Keratinocyte (primary cell): ENCODE measurements around the gene ANKS1B. TPM values are rescaled to one million over a fixed set of nuclear protein-coding genes. Genes with fewer than 3 reads are reported as not detected.

Experiments used
- DNase-seq: peaks from one replicate; pipeline ENCODE4 v3.0.0-alpha.2; 2011; ENCODE audit warnings: low read depth, missing footprints, low spot score
- FAIRE-seq: peaks from 2 replicates; lab custom pipeline; 2011; peaks lifted over from hg19 to GRCh38; lab: Jason Lieb, UNC
- H2AFZ ChIP-seq: 2 replicates; pipeline ENCODE4 v1.6.0; 2012; ENCODE audit warnings: low read length, control low read depth, inconsistent platforms; ENCODE audit not compliant: control insufficient read depth
- H3K27ac ChIP-seq: 2 replicates; pipeline ENCODE4 v1.5.1; 2011; ENCODE audit warnings: low read length; ENCODE audit not compliant: control insufficient read depth, insufficient read depth
- H3K27me3 ChIP-seq: 3 replicates; pipeline ENCODE4 v1.6.0; 2011; ENCODE audit warnings: low read length; ENCODE audit not compliant: control insufficient read depth, insufficient read depth; ENCODE audit errors: extremely low read depth
- H3K36me3 ChIP-seq, 2 experiments: 2 replicates in 1 of 2; 3 replicates in 1 of 2; pipeline ENCODE4 v1.5.1; 2011; ENCODE audit warnings: low read length in 2 of 2, mild to moderate bottlenecking in 1 of 2; ENCODE audit not compliant: control insufficient read depth in 2 of 2, insufficient read depth in 2 of 2; ENCODE audit errors: extremely low read depth in 1 of 2
- H3K4me1 ChIP-seq: 3 replicates; pipeline ENCODE4 v1.5.1; 2011; ENCODE audit warnings: low read length; ENCODE audit not compliant: control insufficient read depth, insufficient read depth; ENCODE audit errors: extremely low read depth
- H3K4me2 ChIP-seq: 3 replicates; pipeline ENCODE4 v1.6.0; 2011; ENCODE audit warnings: low read depth, low read length; ENCODE audit not compliant: control insufficient read depth, insufficient read depth; ENCODE audit errors: extremely low read depth
- H3K4me3 ChIP-seq, 3 experiments: fragments of 200-600 bp in 1 of 3; sonication (generic) in 1 of 3; 2 replicates in 2 of 3; 3 replicates in 1 of 3; pipeline ENCODE4 v1.5.1; 2011 to 2016; ENCODE audit warnings: low read length in 3 of 3, mild to moderate bottlenecking in 3 of 3, control low read depth in 2 of 3, inconsistent platforms in 1 of 3, low read depth in 1 of 3, mixed read lengths in 1 of 3, mixed run types in 1 of 3, moderate library complexity in 1 of 3; ENCODE audit not compliant: control insufficient read depth in 2 of 3, insufficient read depth in 2 of 3; ENCODE audit errors: extremely low read depth in 1 of 3
- H3K79me2 ChIP-seq: 2 replicates; pipeline ENCODE4 v1.6.0; 2012; ENCODE audit warnings: low read length; ENCODE audit not compliant: control insufficient read depth, insufficient read depth
- H3K9ac ChIP-seq: 3 replicates; pipeline ENCODE4 v1.6.0; 2011; ENCODE audit warnings: low read length; ENCODE audit not compliant: control insufficient read depth, insufficient read depth; ENCODE audit errors: extremely low read depth
- H3K9me1 ChIP-seq: 3 replicates; pipeline ENCODE4 v1.6.0; 2011; ENCODE audit warnings: low read length; ENCODE audit not compliant: control insufficient read depth, insufficient read depth; ENCODE audit errors: extremely low read depth
- H3K9me3 ChIP-seq: 2 replicates; pipeline ENCODE4 v1.5.1; 2012; ENCODE audit warnings: low read depth, low read length; ENCODE audit not compliant: control insufficient read depth
- H4K20me1 ChIP-seq: 3 replicates; pipeline ENCODE4 v1.6.0; 2011; ENCODE audit warnings: low read length; ENCODE audit not compliant: control insufficient read depth, insufficient read depth; ENCODE audit errors: extremely low read depth
- CTCF ChIP-seq, 3 experiments: IDR thresholded peaks in 1 of 3; conservative IDR thresholded peaks in 1 of 3; optimal IDR thresholded peaks in 1 of 3; 2 replicates in 2 of 3; 3 replicates in 1 of 3; pipeline versions ENCODE3 to v1.5.1; 2011; ENCODE audit warnings: low read length in 3 of 3, mild to moderate bottlenecking in 3 of 3, moderate library complexity in 2 of 3, control low read depth in 1 of 3, inconsistent platforms in 1 of 3; ENCODE audit not compliant: insufficient read depth in 2 of 3; ENCODE audit errors: extremely low read depth in 1 of 3
- EZH2 ChIP-seq: IDR thresholded peaks from one replicate; pipeline ENCODE4 v1.6.1; 2012; ENCODE audit warnings: inconsistent platforms, mild to moderate bottlenecking, low read length, moderate library complexity
- dilution Hi-C: fragments of 300-500 bp; cut with MboI; formaldehyde crosslinking; loops from one replicate; pipeline ENCODE4 v1.7.0; 2020; ENCODE audit warnings: low sequenced_read_pairs; ENCODE audit not compliant: extremely low pct_ligation_motif_present
- polyA plus RNA-seq, 5 experiments: library from polyadenylated mRNA; depleted of rRNA in 3 of 5; stranded (reverse) in 3 of 5; stranded (forward) in 1 of 5; unstranded in 1 of 5; fragments of >200 nt; gene quantifications; 1 replicate in 1 of 5; 2 replicates in 3 of 5; 3 replicates in 1 of 5; pipeline versions ENCODE4 v1.2.1 to v1.2.3, GENCODE V29; 2011 to 2012; ENCODE audit warnings: missing spikeins in 2 of 5, low read depth in 1 of 5, low replicate concordance in 1 of 5

Gene ANKS1B
- polyA plus RNA-seq, 1 donor (not counting 4 experiments of a cell fraction or from before 2014, with no cell fraction given) = not detected

GRCh38 chr12:98870504-98870903 lies 1114.2 kb downstream of the ANKS1B start:
- H3K36me3 ChIP-seq = no peaks in the 10 kb centered on the region
- FAIRE-seq (no peak), DNase-seq (no peak)
- H3K9me1 ChIP-seq = no peaks in the 10 kb centered on the region
- no peaks in the 10 kb centered on the region for H3K9me3 ChIP-seq
- H4K20me1 ChIP-seq = no peaks in the 10 kb centered on the region
- no peak for TF ChIP-seq EZH2
- no peak for TF ChIP-seq CTCF (optimal IDR thresholded peaks at IDR 0.05 in 1 of 3, IDR thresholded peaks at IDR 0.05 in 1 of 3, conservative IDR thresholded peaks at IDR 0.05 in 1 of 3; ENCODE audit: extremely low read depth in 1 of 3, insufficient read depth in 2 of 3, low read length in 3 of 3)
- no peak overlapping the region for H3K4me3 ChIP-seq
- H3K4me2 ChIP-seq = no peak overlapping the region
- H3K27me3 ChIP-seq = no peaks in the 10 kb centered on the region
- no peak overlapping the region for H2AFZ ChIP-seq
- no peak overlapping the region for H3K27ac ChIP-seq
- H3K79me2 ChIP-seq = no peaks in the 10 kb centered on the region
- no peaks in the 10 kb centered on the region for H3K4me1 ChIP-seq
- no peak overlapping the region for H3K9ac ChIP-seq
- dilution Hi-C loops = no loop called here

GRCh38 chr12:98869886-98870503 lies 1114.7 kb downstream of the ANKS1B start:
- no peaks in the 10 kb centered on the region for H3K36me3 ChIP-seq
- no peaks in the 10 kb centered on the region for H4K20me1 ChIP-seq
- no peaks in the 10 kb centered on the region for H3K4me1 ChIP-seq
- dilution Hi-C loops = no loop called here
- H3K4me3 ChIP-seq = no peak overlapping the region
- H3K27ac ChIP-seq = no peak overlapping the region
- FAIRE-seq (no peak), DNase-seq (no peak)
- TF ChIP-seq EZH2 (no peak), CTCF (optimal IDR thresholded peaks at IDR 0.05 in 1 of 3, IDR thresholded peaks at IDR 0.05 in 1 of 3, conservative IDR thresholded peaks at IDR 0.05 in 1 of 3; ENCODE audit: extremely low read depth in 1 of 3, insufficient read depth in 2 of 3, low read length in 3 of 3) (no peak)
- H3K27me3 ChIP-seq = no peaks in the 10 kb centered on the region
- no peak overlapping the region for H3K9ac ChIP-seq
- H3K9me3 ChIP-seq = no peaks in the 10 kb centered on the region
- no peak overlapping the region for H2AFZ ChIP-seq
- no peaks in the 10 kb centered on the region for H3K9me1 ChIP-seq
- H3K79me2 ChIP-seq = no peaks in the 10 kb centered on the region
- no peak overlapping the region for H3K4me2 ChIP-seq
